HL-60/S4 (cell line): ENCODE data around the gene AKAP8L.

ENCODE experiments used
- in situ Hi-C: fragments of 300-500 bp; cut with MboI; formaldehyde crosslinking; loops from 2 replicates; pipeline ENCODE4 v1.14.3; 2022; ENCODE audit warnings: low sequenced_read_pairs

The AKAP8L gene

GRCh38 chr19:15448778-15449619 lies 30.2 kb upstream of the AKAP8L start:
- in situ Hi-C loops: no loop called here

GRCh38 chr19:15448044-15448777 lies 29.4 kb upstream of the AKAP8L start:
- in situ Hi-C loops: no loop called here

- in situ Hi-C loops: no loop called here
Observed at GRCh38 chr19:15447057-15447456, 28.3 kb upstream of the AKAP8L start.

GRCh38 chr19:15445807-15446376 lies 27.1 kb upstream of the AKAP8L start:
- in situ Hi-C loops: no loop called here

GRCh38 chr19:15445227-15445605 lies 26.4 kb upstream of the AKAP8L start:
- in situ Hi-C loops: no loop called here

- in situ Hi-C loops: no loop called here
Observed at GRCh38 chr19:15444505-15445226, 25.9 kb upstream of the AKAP8L start.

GRCh38 chr19:15443838-15444237 lies 25.1 kb upstream of the AKAP8L start:
- in situ Hi-C loops: no loop called here

GRCh38 chr19:15443325-15443724 lies 24.5 kb upstream of the AKAP8L start:
- in situ Hi-C loops: no loop called here

- in situ Hi-C loops: no loop called here
Observed at GRCh38 chr19:15442142-15442920, 23.5 kb upstream of the AKAP8L start.

- in situ Hi-C loops: no loop called here
Observed at GRCh38 chr19:15441317-15441716, 22.5 kb upstream of the AKAP8L start.

- in situ Hi-C loops: no loop called here
Observed at GRCh38 chr19:15439821-15440641, 21.2 kb upstream of the AKAP8L start.

- in situ Hi-C loops: no loop called here
Observed at GRCh38 chr19:15439078-15439799, 20.5 kb upstream of the AKAP8L start.

- in situ Hi-C loops: no loop called here
Observed at GRCh38 chr19:15438577-15438976, 19.8 kb upstream of the AKAP8L start.

GRCh38 chr19:15438124-15438496 lies 19.3 kb upstream of the AKAP8L start:
- in situ Hi-C loops: no loop called here

- in situ Hi-C loops: no loop called here
Observed at GRCh38 chr19:15437355-15438123, 18.8 kb upstream of the AKAP8L start.

GRCh38 chr19:15436826-15437110 lies 18.0 kb upstream of the AKAP8L start:
- in situ Hi-C loops: no loop called here

- in situ Hi-C loops: no loop called here
Observed at GRCh38 chr19:15436012-15436825, 17.4 kb upstream of the AKAP8L start.
